NCI-H2196 (cell line): ENCODE results near the gene WFDC2.

Experiments
- DNase-seq: peaks from one replicate; lab custom pipeline; 2025; ENCODE audit not compliant: unreplicated experiment; lab: John Stamatoyannopoulos, UW

WFDC2 gene, protein sequence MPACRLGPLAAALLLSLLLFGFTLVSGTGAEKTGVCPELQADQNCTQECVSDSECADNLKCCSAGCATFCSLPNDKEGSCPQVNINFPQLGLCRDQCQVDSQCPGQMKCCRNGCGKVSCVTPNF

GRCh38 chr20:45469336-45470261 is at the start of gene WFDC2:
Gene WFDC2, plus strand, starts transcription at chr20:45469753. Its CDS starts 29 bp downstream, at chr20:45469782.
- peak; percentile 74 for DNase-seq

DNA sequence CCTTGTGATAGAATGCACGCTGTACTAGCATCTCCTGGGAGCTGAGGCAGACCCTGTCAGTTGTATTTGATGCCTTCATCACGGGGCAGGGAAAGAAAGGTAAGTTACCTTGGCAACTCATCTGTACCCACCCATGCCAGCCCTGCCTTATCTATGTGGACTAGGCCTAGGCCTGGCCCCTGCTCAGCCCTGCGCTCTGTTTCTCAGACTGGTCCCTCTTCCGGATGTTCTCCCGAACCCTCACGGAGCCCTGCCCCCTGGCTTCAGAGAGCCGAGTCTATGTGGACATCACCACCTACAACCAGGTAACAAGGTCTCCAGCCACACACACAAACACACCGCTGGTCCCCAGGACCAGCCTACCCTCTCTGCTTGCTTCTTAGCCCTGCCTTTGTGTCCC is 49.4 kb upstream of the WFDC2 start:
- no peak for DNase-seq

DNA sequence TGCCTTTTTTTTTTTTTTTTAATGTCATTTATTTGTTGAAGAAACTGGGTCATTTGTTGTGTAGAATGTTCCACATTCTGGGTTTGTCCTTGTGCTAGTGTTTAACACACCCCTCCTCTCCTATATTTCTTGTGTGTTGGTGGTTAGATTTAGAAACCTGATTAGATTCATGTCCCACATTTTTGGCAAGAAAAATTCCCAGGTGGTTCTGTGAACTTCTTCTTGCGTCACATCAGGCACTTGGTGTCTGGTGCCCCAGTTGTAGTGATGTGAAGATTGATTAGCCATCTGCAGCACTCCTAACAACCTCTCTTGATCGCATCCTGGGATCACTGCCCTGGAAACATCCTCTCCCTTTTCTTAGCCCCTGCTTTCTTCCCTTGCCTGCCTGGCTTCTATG is 45.9 kb upstream of the WFDC2 start:
- no peak for DNase-seq

GRCh38 chr20:45425561-45425960 is 44.0 kb upstream of the WFDC2 start:
- no peak for DNase-seq

- no peak for DNase-seq
Observed at GRCh38 chr20:45426320-45427016, 43.1 kb upstream of the WFDC2 start.

DNA sequence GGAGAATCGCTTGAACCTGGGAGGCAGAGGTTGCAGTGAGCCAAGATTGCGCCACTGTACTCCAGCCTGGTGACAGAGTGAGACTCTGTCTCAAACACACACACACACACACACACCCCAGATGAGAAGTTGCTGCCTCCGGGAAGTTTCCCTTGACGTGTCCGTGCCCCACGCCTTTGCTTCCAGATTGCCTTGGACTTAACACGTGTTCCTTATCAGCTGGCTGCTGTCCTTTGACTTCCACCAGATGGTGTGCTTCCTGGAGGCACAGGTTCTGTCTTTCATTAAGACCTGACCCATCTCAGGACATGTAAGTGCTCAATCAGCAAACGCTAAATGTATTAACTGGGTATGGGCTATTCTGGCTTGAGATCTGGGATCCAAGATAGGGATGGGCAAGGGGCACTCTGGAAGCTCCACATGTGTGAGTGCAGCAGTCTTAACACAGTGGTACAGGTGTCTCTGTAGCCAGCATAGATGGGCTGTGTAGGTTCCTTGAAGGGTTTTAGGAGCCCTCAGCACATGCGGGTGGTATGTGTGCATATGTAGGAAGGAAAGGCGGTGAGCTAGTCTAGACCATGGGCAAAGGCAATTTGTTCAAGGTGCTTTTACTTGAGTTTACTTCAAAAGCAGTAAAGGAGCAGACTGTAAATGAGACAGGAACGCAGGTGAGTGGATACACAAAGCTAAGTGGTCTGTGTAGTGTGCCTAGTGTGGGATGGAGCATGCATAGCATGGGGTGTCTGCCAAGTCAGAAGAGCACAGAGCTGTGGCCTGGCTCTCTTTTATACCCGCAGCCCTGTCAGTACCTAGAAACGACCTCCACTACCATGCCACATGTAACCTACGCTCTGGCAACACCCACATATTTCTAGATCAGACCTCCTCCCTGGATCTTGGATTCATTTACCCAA is 42.1 kb upstream of the WFDC2 start:
- DNase-seq, result no peak

DNA sequence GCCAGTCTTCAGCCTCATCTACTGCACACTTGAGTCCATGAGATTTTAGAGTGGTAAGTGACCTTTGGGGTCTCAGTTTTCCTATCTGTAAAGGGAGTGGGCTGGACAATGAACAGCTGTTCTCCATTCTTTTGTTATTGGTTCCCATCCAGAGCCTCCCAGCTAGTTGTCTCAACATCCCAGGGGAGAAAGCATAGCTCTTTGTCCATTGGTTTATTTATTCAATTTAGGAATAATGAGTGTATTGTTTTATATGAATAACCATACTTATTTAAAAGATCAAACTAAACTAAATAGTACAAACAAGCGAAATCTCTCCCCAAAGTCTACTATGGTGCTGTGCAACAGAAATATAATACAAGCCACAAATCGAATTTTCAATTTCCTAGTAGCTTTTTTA is 39.9 kb upstream of the WFDC2 start:
- no peak for DNase-seq

DNA sequence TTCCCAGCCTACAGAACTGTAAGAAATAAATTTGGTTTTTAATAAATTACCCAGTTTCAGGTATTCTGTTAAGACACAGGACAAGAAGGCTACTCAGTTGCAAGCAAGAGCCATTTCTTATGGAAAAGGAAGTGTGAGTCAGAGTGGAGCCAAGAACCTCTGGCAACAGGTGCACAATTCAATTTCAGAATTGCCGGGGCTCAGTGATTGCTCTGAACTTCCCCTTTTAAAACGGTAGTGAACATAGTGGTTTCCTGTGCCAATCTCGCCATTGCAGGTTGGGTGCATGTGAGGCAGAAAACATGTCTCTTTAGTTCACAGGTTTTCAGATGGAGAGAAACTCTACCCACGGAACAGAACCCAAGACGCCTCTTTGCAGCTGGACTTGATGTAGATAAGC is 37.3 kb upstream of the WFDC2 start:
- no peak for DNase-seq

GRCh38 chr20:45433316-45433715 is 36.2 kb upstream of the WFDC2 start:
- no peak for DNase-seq

DNA sequence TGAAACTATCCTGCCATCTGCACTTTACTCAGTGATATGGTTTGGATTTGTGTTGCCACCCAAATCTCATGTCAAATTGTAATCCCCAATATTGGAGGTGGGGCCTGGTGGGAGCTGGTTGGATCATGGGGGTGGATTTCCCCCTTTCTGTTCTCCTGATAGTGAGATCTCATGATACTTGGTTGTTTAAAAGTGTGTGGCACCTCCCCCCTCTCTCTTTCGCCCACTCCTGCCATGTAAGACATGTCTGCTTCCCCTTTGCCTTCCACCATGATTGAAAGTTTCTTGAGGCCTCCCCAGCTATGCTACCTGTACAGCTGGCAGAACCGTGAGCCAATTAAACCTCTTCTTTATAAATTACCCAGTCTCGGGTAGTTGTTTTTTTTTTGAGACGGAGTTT is 35.6 kb upstream of the WFDC2 start:
- no peak for DNase-seq

DNA sequence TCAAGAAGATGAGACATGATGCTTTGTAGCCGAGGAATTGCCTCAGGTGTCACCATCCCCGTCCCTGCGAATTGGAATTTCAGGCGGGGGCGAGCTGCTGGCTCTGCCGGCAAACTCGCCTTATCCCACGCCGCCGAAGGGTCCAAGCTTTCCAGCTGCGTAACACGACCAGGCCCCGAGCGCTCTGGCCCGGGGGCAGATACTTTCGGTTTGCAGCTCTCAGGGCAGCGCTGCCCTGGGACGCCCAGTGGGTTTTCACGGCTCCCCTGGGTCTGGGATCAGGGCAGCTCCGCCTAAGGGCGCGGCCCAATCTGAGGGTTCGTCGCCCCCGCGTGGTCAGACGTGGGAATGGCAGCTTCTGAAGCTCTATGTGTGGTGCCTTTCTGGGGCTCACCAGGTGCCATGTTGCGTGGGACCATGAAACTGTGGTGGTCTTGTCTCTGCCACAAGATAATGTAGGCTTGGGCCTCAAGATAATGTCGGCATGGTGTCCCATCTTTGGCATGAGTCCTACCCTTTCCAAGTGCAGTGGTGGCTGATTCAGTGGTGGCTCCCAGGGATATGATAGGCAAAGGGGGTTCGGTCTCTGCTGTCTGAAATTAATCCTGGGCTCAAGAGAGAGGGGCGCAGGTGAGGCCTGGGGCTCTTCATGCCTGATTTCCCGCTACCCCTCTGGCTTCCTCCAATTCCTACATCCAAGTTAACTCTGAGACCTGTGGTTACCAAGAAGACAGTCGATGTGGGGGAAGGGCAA is 32.6 kb upstream of the WFDC2 start:
- peak; percentile 86 for DNase-seq

DNA sequence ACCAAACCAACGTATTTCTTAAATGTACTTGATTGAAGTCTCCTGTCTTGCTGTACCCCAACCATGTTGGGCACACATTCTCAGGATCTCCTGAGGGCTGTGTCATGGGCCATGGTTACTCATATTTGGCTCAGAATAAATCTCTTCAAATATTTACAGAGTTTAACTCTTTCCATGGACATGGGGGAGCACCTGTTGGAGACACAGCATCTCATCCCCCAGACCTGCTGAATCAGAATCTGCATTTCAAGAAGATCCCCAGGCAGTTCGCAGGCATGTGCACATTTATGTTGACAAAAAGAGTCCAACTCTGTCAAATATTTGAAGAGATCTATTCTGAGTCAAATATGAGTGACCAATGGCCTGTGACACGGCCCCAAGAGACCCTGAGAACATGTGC is 29.1 kb upstream of the WFDC2 start:
- no peak for DNase-seq

DNA sequence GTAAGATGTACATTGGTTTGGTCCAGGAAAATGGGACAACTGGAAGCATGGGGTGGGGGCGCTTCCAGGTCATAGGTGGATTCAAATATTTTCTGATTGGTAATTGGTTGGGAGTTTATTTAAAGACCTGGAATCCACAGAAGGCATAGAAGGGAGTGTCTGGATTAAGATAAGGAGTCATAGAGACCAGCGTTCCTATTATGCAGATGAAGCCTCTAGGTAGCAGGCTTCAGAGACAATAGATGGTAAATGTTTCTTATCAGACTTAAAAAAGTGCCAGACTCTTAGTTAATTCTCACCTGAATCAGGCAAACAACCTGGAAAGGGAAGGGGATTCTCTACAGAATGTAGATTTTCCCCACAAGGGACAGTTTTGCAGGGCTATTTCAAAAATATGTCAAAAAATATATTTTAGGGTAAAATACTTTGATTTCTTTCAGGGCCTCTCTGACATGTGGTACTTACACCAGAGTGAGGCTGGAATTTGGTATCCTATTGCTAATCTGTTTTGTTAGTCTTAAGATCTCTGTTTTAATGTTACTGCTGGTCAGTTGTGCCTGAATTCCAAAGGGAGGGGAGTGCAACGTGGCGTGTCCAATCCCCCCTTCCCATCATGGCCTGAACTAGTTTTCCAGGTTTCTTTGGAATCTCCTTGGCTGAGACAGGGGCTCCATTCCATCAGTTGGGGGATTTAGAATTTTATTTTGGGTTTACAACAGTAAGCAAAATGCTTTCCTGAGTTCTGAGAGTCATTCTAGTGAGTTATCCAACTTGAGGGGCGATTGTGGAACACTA is 28.5 kb upstream of the WFDC2 start:
- DNase-seq, result no peak

GRCh38 chr20:45441746-45442145 is 27.8 kb upstream of the WFDC2 start:
- DNase-seq, result no peak

DNA sequence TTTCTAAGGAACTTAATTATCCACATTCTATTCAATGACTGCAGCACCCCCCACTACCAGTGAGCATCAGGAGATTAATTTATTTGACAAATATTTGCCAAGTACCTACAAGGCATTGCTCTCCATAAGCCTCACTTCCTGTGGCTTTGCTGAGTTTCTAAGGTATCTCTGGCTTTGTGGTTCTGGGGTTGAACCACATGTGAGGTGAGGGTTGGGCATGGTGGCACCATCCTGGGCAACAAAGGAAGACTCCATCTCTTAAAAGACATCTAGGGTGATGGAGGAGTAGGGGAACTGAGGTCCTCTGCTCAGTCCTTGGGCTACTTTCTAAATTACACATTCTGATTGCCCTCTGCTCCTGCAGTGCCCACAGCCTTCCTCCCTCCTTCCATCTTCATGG is 25.5 kb upstream of the WFDC2 start:
- no peak for DNase-seq

GRCh38 chr20:45445805-45446562 is 23.6 kb upstream of the WFDC2 start:
- peak; percentile 52 for DNase-seq

GRCh38 chr20:45448270-45448669 is 21.3 kb upstream of the WFDC2 start:
- DNase-seq, result peak; percentile 18

GRCh38 chr20:45449528-45449927 is 20.0 kb upstream of the WFDC2 start:
- no peak for DNase-seq
